ENCODE data around the gene PSD4. TPM values are rescaled to one million over a fixed set of nuclear protein-coding genes. Genes with fewer than 3 reads are reported as not detected.

Gene PSD4
- total RNA-seq, 1 experiment from 2014 or later: 1.0 TPM

- Histone ChIP-seq H3K56ac (ENCODE audit: insufficient read length, low read depth, low read length) (no peak overlapping the region), H2BK5ac (ENCODE audit: insufficient read length, low read length) (no peak overlapping the region), H3K18ac (ENCODE audit: insufficient read length, low read depth, low read length) (no peak overlapping the region), H3K27me3 (ENCODE audit: insufficient read depth, low read length) (no peaks in the 10 kb centered on the region), H3K4me1 (ENCODE audit: insufficient read depth, low read length) (no peaks in the 10 kb centered on the region; the same call in 1 of the 2 replicates), H2AFZ (ENCODE audit: low read length) (no peak overlapping the region), H3K4me2 (ENCODE audit: insufficient read depth, insufficient read length, low read length) (no peak overlapping the region), H4K91ac (ENCODE audit: insufficient read length, low read depth, low read length) (no peak overlapping the region), H2BK15ac (ENCODE audit: low read depth, low read length) (no peak overlapping the region), H3K9ac (ENCODE audit: extremely low read depth, insufficient read length, low read length) (no peak overlapping the region), H2BK120ac (ENCODE audit: low read depth, low read length, poor library complexity, severe bottlenecking) (no peak overlapping the region), H3T11ph (ENCODE audit: low read length) (no peak overlapping the region), H4K5ac (ENCODE audit: insufficient read length, low read depth, low read length) (no peak overlapping the region), H3K27ac (ENCODE audit: insufficient read length, low read depth, low read length) (no peak overlapping the region), H3K9me3 (ENCODE audit: control insufficient read depth, low read depth, low read length) (no peaks in the 10 kb centered on the region), H3K23ac (ENCODE audit: insufficient read length, low read depth, low read length) (no peak overlapping the region), H3K4ac (ENCODE audit: low read depth, low read length) (no peak overlapping the region), H2BK12ac (ENCODE audit: insufficient read length, low read depth, low read length) (no peak overlapping the region), H3K79me1 (ENCODE audit: insufficient read depth, low read depth, low read length, poor library complexity, severe bottlenecking) (no peaks in the 10 kb centered on the region), H3K14ac (ENCODE audit: insufficient read depth, low read length) (no peak overlapping the region), H2AK5ac (ENCODE audit: insufficient read length, low read length) (no peak overlapping the region), H3K23me2 (ENCODE audit: insufficient read length, low read depth, low read length, poor library complexity, severe bottlenecking) (no peaks in the 10 kb centered on the region), H4K8ac (replicated peaks; ENCODE audit: insufficient read length, low read depth, low read length) (no peak overlapping the region), H4K20me1 (ENCODE audit: control insufficient read depth, insufficient read depth, insufficient read length) (no peaks in the 10 kb centered on the region), H3K79me2 (ENCODE audit: insufficient read depth, low read length) (no peaks in the 10 kb centered on the region), H2BK20ac (ENCODE audit: low read depth, low read length, poor library complexity, severe bottlenecking) (no peak overlapping the region)
- no peaks in the 10 kb centered on the region for H3K9me3 Mint-ChIP-seq
- no CpG with 5 or more reads among the region's 4 CpGs for WGBS (ENCODE audit: extremely low coverage, insufficient read length, low lambda C conversion rate)
- H3K4me3 Mint-ChIP-seq: no peak overlapping the region
- H3K27me3 Mint-ChIP-seq (ENCODE audit: low read depth): peaks cover 6% of the 10 kb centered on the region
- no peak for DNase-seq
- no peak for TF ChIP-seq CTCF (conservative IDR thresholded peaks at IDR 0.05)
- peak overlapping the region in 1 of 3 experiments; percentile 87; a peak in 1 of 7 replicates for H3K27ac Mint-ChIP-seq
- H3K4me1 Mint-ChIP-seq: peaks cover 23 to 27% of the 10 kb centered on the region in 2 experiments
- no peaks in the 10 kb centered on the region; a peak in 1 of 7 replicates for H3K36me3 Mint-ChIP-seq (ENCODE audit: insufficient read depth in 1 of 3, low read depth in 3 of 3)
Observed at GRCh38 chr2:113178891-113179290, 5.1 kb downstream of the PSD4 start.
